ENCODE results near the gene SLC17A9. TPM values are rescaled to one million over a fixed set of nuclear protein-coding genes. Genes with fewer than 3 reads are reported as not detected.

The SLC17A9 gene
- total and polyA plus RNA-seq, 7 experiments from 2014 or later, result 0.44 to 12.6 (median 3.5) TPM

DNA sequence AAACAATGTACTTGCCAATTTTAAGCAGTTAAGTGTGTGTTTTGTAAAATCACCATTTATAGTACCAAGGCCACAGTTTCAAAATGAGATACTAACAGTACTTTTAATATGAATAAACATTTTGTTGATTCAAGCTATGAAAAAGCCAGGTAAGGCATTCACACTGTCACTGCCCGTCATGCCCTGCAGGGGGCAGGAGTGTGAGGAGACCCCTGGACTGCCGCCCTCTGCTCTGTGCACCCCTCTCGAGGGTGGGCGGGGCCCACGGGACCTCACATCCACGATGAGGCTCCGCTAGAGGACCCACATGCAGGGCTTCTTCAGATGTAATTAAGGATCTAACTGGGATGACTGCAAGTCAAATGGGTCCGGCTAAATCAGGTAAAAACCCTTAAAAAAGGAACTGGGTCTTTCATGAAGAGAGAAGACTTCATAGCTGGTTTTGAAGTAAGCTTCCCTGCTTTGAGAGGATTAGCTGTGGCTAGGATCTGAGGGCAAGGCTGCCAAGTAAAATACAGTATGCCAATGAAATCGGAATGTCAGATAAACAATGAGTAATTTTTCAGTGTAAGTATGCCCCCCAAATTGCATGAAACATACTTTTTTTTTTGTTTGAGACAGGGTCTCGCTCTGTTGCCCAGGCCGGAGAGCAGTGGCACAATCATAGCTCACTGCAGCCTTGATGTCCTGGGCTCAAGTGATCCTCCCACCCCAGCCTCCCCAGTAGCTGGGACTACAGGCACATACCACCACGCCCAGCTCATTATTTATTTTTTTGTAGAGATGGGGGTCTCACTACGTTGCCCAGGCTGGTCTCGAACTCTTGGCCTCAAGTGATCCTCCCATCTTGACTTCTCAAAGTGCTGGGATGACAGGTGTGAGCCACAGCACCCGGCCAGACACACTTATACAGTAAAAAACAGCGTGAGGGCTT lies 44.9 kb upstream of the SLC17A9 start:
- Mint-ChIP-seq H3K4me3 (no peak overlapping the region), H3K27me3 (no peaks in the 10 kb centered on the region), H3K36me3 (peaks cover 10 to 70% (median 35%) of the 10 kb centered on the region in 5 donors), H3K27ac (peak overlapping the region in 7 of 9 donors; percentile 19 to 71 (median 51)), H3K4me1 (peaks cover 10 to 42% (median 24%) of the 10 kb centered on the region in 7 donors), H3K9me3 (no peaks in the 10 kb centered on the region)
- ATAC-seq, result peak; percentile 82
- intact Hi-C loops (cut with micrococcal nuclease), result loop anchor here in 1 of 2 donors (1.0 kb wide), 1 partner anchor 14 kb away; no protein-coding TSS in a partner anchor
- H3K27me3 ChIP-seq (ENCODE audit: control insufficient read depth in 2 of 2, insufficient read depth in 2 of 2, low read length in 2 of 2), result no peaks in the 10 kb centered on the region
- no peak overlapping the region for H3K27ac ChIP-seq (ENCODE audit: low read depth, low read length)
- no peaks in the 10 kb centered on the region for H3K9me3 ChIP-seq (ENCODE audit: control insufficient read depth in 2 of 3, low read length in 3 of 3)
- peaks cover 49 to 96% (median 53%) of the 10 kb centered on the region in 3 experiments for H3K36me3 ChIP-seq (ENCODE audit: control insufficient read depth in 2 of 3, insufficient read depth in 3 of 3, low read length in 3 of 3)
- ChIA-PET POLR2A (interaction anchor here (0.6 to 2.2 kb wide), 5 partner anchors 9 to 19 kb away, joined by 3 to 7 read pairs (median 3); no protein-coding TSS in a partner anchor), CTCF (interaction anchor here (0.6 to 2.7 kb wide), 10 partner anchors 8 to 65 kb away, joined by 3 to 34 read pairs (median 4); no protein-coding TSS in a partner anchor)
- peak in 4 of 9 donors; percentile 27 to 46 (median 40) for DNase-seq
- H3K4me3 ChIP-seq (ENCODE audit: low read length), result no peak overlapping the region
- no peaks in the 10 kb centered on the region for H3K4me1 ChIP-seq (ENCODE audit: control insufficient read depth in 2 of 2, insufficient read depth in 2 of 2, low read length in 2 of 2)

DNA sequence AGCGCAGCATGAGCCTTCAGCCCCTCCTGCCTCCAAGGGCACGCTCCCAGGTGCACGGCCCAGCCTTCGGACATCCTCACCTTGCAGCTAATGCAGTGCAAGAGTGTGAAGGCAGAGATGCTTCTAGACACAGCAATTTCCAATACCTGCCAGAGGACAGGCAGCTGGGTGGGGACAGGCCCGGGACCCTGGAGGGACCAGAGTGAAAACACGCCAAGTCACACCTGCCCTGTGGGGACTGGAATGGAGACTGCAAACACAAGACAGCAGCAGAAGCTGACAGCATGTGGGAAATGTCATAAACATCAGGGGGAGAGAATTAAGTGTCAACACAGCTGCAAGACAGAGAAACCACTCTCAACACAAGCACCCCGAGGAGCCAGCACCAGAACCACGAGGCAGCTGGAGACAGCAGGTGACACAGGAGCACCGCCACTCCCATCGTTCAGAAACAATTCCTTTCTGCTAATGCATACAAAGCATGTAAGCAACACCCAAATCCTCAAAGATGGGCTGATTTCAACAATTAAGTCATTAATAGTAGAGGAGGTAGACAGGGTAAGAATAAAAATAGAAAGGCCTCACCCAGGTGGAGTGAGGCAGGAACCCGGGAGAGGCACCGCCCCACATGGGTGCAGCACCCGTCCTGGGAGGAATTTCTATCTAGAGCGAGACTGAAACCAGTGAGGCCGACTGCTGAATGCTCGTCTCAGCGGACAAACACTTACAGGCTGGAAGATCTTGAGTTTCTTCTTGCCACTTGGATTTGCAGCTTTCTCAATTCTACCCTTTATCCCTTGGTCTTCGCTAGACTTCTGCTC lies 43.3 kb upstream of the SLC17A9 start:
- POLR2A ChIA-PET, result interaction anchor here (0.9 to 1.2 kb wide), 2 partner anchors 18 kb away, joined by 3 read pairs; no protein-coding TSS in a partner anchor
- H3K4me3 ChIP-seq (ENCODE audit: low read length), result no peak overlapping the region
- H3K9me3 ChIP-seq (ENCODE audit: control insufficient read depth in 2 of 3, low read length in 3 of 3), result no peaks in the 10 kb centered on the region
- peak overlapping the region in 4 of 9 donors; percentile 5 to 83 (median 33) for H3K27ac Mint-ChIP-seq
- ATAC-seq (no peak), DNase-seq (no peak)
- H3K27me3 ChIP-seq (ENCODE audit: control insufficient read depth in 2 of 2, insufficient read depth in 2 of 2, low read length in 2 of 2), result no peaks in the 10 kb centered on the region
- H3K36me3 Mint-ChIP-seq, result peaks cover 10 to 70% (median 33%) of the 10 kb centered on the region in 5 donors
- CTCF ChIA-PET, result interaction anchor here (1.0 to 13.0 kb wide), 5 partner anchors 9 to 19 kb away, joined by 3 to 102 read pairs (median 10); no protein-coding TSS in a partner anchor
- H3K4me1 Mint-ChIP-seq, result peaks cover 16 to 56% (median 37%) of the 10 kb centered on the region in 7 donors
- no peaks in the 10 kb centered on the region for H3K9me3 Mint-ChIP-seq
- H3K4me3 Mint-ChIP-seq, result no peak overlapping the region
- intact Hi-C loops (cut with micrococcal nuclease), result no loop called here
- peaks cover 2 to 4% of the 10 kb centered on the region in 2 donors for H3K4me1 ChIP-seq (ENCODE audit: control insufficient read depth in 2 of 2, insufficient read depth in 2 of 2, low read length in 2 of 2)
- H3K36me3 ChIP-seq (ENCODE audit: control insufficient read depth in 2 of 3, insufficient read depth in 3 of 3, low read length in 3 of 3), result peaks cover 49 to 92% (median 50%) of the 10 kb centered on the region in 3 experiments
- no peaks in the 10 kb centered on the region for H3K27me3 Mint-ChIP-seq
- H3K27ac ChIP-seq (ENCODE audit: low read depth, low read length), result no peak overlapping the region

GRCh38 chr20:62910217-62910766 lies 42.2 kb upstream of the SLC17A9 start:
- DNase-seq (no peak), ATAC-seq (no peak)
- Histone ChIP-seq H3K9me3 (ENCODE audit: control insufficient read depth in 2 of 3, low read length in 3 of 3) (no peaks in the 10 kb centered on the region), H3K36me3 (ENCODE audit: control insufficient read depth in 2 of 3, insufficient read depth in 3 of 3, low read length in 3 of 3) (peaks cover 44 to 81% (median 50%) of the 10 kb centered on the region in 3 experiments), H3K27me3 (ENCODE audit: control insufficient read depth in 2 of 2, insufficient read depth in 2 of 2, low read length in 2 of 2) (no peaks in the 10 kb centered on the region), H3K27ac (ENCODE audit: low read depth, low read length) (no peak overlapping the region), H3K4me3 (ENCODE audit: low read length) (no peak overlapping the region), H3K4me1 (ENCODE audit: control insufficient read depth in 2 of 2, insufficient read depth in 2 of 2, low read length in 2 of 2) (peaks cover 10 to 12% of the 10 kb centered on the region in 2 donors)
- H3K4me3 Mint-ChIP-seq, result peak overlapping the region in 1 of 10 donors; percentile 33
- CTCF ChIA-PET, result interaction anchor here (13.0 kb wide), 1 partner anchor 10 kb away, joined by 102 read pairs; no protein-coding TSS in a partner anchor
- H3K9me3 Mint-ChIP-seq, result no peaks in the 10 kb centered on the region
- H3K4me1 Mint-ChIP-seq, result peaks cover 22 to 67% (median 48%) of the 10 kb centered on the region in 7 donors
- H3K27me3 Mint-ChIP-seq, result no peaks in the 10 kb centered on the region
- intact Hi-C loops (cut with micrococcal nuclease), result no loop called here
- peaks cover 10 to 62% (median 26%) of the 10 kb centered on the region in 5 donors for H3K36me3 Mint-ChIP-seq
- H3K27ac Mint-ChIP-seq, result peak overlapping the region in 6 of 9 donors; percentile 8 to 60 (median 34)
- POLR2A ChIA-PET, result interaction anchor here (5.0 kb wide), 1 partner anchor 15 kb away, joined by 25 read pairs; the partner anchor contains the start of gene DIDO1

GRCh38 chr20:62910777-62911497 lies 41.6 kb upstream of the SLC17A9 start:
- Mint-ChIP-seq H3K27ac (peak overlapping the region in 2 of 9 donors; percentile 32 to 60), H3K27me3 (no peaks in the 10 kb centered on the region), H3K4me3 (no peak overlapping the region)

DNA sequence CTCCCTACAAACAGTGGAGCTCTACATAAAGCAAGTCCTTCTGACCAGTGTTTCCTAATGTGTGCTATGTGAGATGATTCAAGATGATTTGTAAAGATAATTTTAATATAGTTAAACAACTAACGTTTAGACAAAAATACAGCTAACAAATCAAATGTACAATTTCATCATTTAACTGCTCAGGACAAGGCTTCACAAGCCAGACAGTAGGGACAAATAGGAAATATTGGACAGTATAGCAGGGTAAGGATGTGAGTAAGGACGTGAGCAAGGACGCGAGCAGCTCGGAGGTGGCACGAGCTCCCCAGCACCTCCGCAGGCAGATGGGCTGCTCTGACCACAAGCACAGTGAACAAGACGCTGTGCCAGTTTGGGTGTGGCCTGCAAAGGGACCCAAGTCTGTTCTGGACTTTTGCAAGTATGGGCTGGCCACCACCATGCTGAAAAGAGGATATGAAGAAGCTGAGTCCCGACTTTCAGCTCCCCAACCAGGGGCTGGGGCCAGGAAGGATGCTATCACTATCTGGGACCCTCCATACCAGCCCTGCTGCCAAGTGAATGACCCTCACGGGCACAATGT lies 40.7 kb upstream of the SLC17A9 start:
- Histone ChIP-seq H3K27me3 (ENCODE audit: control insufficient read depth in 2 of 2, insufficient read depth in 2 of 2, low read length in 2 of 2) (no peaks in the 10 kb centered on the region), H3K4me3 (ENCODE audit: low read length) (no peak overlapping the region), H3K27ac (ENCODE audit: low read depth, low read length) (no peak overlapping the region), H3K36me3 (ENCODE audit: control insufficient read depth in 2 of 3, insufficient read depth in 3 of 3, low read length in 3 of 3) (peaks cover 29 to 66% (median 39%) of the 10 kb centered on the region in 3 experiments), H3K4me1 (ENCODE audit: control insufficient read depth in 2 of 2, insufficient read depth in 2 of 2, low read length in 2 of 2) (peaks cover 23 to 26% of the 10 kb centered on the region in 2 donors), H3K9me3 (ENCODE audit: control insufficient read depth in 2 of 3, low read length in 3 of 3) (no peaks in the 10 kb centered on the region)
- Mint-ChIP-seq H3K27me3 (no peaks in the 10 kb centered on the region), H3K4me3 (no peak overlapping the region), H3K4me1 (peaks cover 31 to 82% (median 63%) of the 10 kb centered on the region in 7 donors), H3K27ac (peak overlapping the region in 5 of 9 donors; percentile 17 to 67 (median 38)), H3K36me3 (peaks cover 10 to 47% (median 21%) of the 10 kb centered on the region in 5 donors), H3K9me3 (no peaks in the 10 kb centered on the region)
- ChIA-PET POLR2A (interaction anchor here (0.7 to 5.0 kb wide), 4 partner anchors 9 to 26 kb away, joined by 3 to 25 read pairs (median 6); partner anchors contain the start of genes DIDO1 and GID8), CTCF (interaction anchor here (13.0 kb wide), 1 partner anchor 11 kb away, joined by 102 read pairs; no protein-coding TSS in a partner anchor)
- DNase-seq, result no peak
- ATAC-seq, result no peak
- intact Hi-C loops (cut with micrococcal nuclease), result no loop called here

More at GRCh38 chr20:62910777-62911497, 41.6 kb upstream of the SLC17A9 start:
- Mint-ChIP-seq H3K36me3 (peaks cover 10 to 55% (median 22%) of the 10 kb centered on the region in 5 donors), H3K4me1 (peaks cover 27 to 74% (median 54%) of the 10 kb centered on the region in 7 donors), H3K9me3 (no peaks in the 10 kb centered on the region)
- ChIA-PET POLR2A (interaction anchor here (1.0 to 5.0 kb wide), 2 partner anchors 15 to 27 kb away, joined by 5 to 25 read pairs; partner anchors contain the start of genes DIDO1 and GID8), CTCF (interaction anchor here (13.0 kb wide), 1 partner anchor 10 kb away, joined by 102 read pairs; no protein-coding TSS in a partner anchor)
- H3K36me3 ChIP-seq (ENCODE audit: control insufficient read depth in 2 of 3, insufficient read depth in 3 of 3, low read length in 3 of 3), result peaks cover 37 to 75% (median 44%) of the 10 kb centered on the region in 3 experiments
- no peak overlapping the region for H3K27ac ChIP-seq (ENCODE audit: low read depth, low read length)
- no peak for DNase-seq
- no peaks in the 10 kb centered on the region for H3K9me3 ChIP-seq (ENCODE audit: control insufficient read depth in 2 of 3, low read length in 3 of 3)
- H3K27me3 ChIP-seq (ENCODE audit: control insufficient read depth in 2 of 2, insufficient read depth in 2 of 2, low read length in 2 of 2), result no peaks in the 10 kb centered on the region
- H3K4me1 ChIP-seq (ENCODE audit: control insufficient read depth in 2 of 2, insufficient read depth in 2 of 2, low read length in 2 of 2), result peaks cover 16 to 18% of the 10 kb centered on the region in 2 donors
- H3K4me3 ChIP-seq (ENCODE audit: low read length), result no peak overlapping the region
- no peak for ATAC-seq
- intact Hi-C loops (cut with micrococcal nuclease), result no loop called here
